ENCODE measurements around the gene RAN. TPM values are rescaled to one million over a fixed set of nuclear protein-coding genes. Genes with fewer than 3 reads are reported as not detected.
A peak's percentile ranks its signal among the peaks of the same experiment; 100 is the strongest.
"Not testable (repeated sequence)": the region's sequence is repeated elsewhere in the genome, so short reads cannot be mapped to it uniquely, and the experiment has no call there.

The RAN gene
- 983 and 1,090 TPM in 2 replicates for total RNA-seq (2014; rRNA removed; shearing (Covaris generic))

DNA sequence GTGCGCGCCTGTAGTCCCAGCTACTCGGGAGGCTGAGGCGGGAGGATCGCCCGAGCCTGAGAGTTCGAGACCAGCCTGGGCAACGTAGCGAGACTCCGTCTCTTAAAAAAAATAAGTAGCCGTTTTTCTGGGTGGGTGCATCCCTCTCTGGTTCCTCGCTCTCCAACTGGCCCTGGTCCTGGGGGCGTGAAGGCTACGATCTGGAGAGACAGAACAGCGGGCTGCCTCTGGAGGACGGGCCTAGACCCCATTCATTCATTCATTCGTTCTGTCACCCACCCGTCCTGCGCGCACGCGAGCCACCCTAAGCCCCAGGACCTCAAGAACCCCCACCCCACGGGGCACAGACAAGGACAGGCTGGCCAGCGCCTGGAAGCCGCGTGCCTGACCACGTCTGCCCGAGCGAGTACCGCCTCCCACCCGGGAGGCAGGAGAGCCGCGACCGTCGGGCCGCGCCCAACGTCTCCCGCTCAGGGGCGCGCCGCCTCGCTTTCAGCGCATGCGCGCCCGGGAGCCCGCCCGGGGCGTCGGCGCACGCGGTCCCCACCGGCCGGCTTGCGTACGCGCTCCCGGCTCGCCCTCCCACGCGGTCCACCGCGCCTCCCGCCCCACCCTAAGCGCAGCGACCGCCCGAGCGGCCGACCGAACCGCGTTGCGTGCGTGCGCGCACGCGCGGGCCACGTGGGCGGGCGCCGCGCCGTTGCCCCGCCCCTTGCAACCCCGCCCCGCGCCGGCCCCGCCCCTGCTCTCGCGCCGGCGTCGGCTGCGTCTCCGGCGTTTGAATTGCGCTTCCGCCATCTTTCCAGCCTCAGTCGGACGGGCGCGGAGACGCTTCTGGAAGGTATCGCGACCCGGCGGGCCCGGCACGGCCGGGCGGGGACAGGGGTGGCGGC is at the start of gene RAN:
RAN (plus strand) TSS at position 781 of the 893 bp plus-strand sequence. CDS start 528 bp downstream, outside the sequence.
- peak; percentile 79 for DNase-seq (ENCODE audit: low spot score)

DNA sequence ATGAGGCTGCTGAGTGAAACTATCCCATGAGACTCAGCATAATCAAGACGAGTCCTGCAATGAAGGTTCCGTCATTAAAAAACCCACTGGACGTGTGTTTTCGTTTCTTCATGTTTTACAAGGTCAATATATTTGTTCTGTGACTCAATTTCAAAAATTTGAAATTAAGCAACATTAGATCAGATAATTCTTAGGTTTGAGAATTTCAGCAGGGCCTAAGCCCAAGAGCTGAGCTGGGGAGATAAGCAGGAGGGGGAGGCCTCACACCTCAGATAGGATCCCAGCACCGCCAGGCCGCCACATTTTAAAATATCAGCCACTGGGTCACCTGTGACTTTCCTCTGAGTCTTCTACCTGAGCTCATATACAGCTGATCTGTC is 46.1 kb upstream of the RAN start:
- no peak for DNase-seq (ENCODE audit: low spot score)

- peak; percentile 16 for DNase-seq (ENCODE audit: low spot score)
These were observed 45.6 kb upstream of the RAN start for GRCh38 chr12:130826151-130826801.

GRCh38 chr12:130827432-130827831 is 44.4 kb upstream of the RAN start:
- no peak for DNase-seq (ENCODE audit: low spot score)

- DNase-seq (ENCODE audit: low spot score) = no peak
These were observed 43.0 kb upstream of the RAN start for GRCh38 chr12:130828895-130829294.

DNA sequence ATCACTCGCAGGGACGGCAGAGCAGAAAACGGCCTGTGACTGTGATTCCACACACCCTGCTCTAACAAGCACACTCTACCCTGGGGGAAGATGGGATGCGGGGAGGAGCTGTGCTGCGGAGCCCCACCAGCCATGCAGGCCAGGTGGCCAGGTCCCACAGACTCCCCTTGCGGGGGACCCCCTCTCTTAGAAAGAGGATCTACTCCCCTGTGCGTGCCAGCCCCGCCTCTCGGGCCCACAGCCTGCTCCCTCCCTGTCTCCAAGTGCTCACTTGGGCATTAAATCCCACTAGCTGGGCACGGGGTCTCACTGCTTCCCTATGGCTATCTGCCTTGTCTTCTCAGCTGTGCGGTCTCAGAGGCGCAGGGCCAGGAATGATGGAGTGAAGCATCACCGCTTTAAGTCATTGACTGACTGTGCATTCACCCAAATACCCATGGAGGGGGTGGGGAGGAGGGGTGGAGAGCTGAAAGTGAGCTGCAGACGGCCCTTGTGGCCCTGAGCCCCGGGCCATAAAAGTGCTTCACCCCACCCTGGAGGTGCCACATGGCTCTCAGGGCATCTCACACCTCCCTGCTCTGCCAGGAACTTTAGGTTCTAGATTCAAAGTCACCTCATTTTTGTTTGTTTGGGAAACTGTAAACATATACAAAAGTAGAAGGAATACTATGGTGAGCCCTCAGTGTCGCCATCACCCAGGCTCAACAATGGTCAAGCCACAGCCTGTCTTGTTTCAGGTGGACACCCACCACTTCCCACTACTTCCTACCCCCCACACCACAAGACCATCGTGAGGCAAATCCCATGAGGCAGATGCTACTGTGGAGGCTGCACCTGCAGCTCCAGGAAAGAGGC is 42.2 kb upstream of the RAN start:
- no peak for DNase-seq (ENCODE audit: low spot score)

GRCh38 chr12:130830246-130830551 is 41.7 kb upstream of the RAN start:
- no peak for DNase-seq (ENCODE audit: low spot score)

DNA sequence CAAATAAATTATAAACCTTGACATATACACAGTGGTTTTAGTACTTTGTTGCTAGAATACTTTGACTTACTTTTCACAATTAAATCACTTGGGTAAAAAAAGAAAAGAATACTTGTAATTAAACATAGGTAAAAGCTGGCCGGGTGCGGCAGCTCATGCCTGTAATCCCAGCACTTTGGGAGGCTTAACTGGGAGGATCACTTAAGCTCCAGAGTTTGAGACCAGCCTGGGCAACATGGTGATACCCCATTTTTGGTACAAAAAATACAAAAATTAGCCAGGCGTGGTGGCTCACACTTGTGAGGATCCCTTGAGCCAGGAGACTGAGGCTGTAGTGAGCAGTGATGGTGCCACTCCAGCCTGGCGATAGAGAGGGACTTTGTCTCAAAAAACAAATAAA is 40.6 kb upstream of the RAN start:
- no peak for DNase-seq (ENCODE audit: low spot score)

DNA sequence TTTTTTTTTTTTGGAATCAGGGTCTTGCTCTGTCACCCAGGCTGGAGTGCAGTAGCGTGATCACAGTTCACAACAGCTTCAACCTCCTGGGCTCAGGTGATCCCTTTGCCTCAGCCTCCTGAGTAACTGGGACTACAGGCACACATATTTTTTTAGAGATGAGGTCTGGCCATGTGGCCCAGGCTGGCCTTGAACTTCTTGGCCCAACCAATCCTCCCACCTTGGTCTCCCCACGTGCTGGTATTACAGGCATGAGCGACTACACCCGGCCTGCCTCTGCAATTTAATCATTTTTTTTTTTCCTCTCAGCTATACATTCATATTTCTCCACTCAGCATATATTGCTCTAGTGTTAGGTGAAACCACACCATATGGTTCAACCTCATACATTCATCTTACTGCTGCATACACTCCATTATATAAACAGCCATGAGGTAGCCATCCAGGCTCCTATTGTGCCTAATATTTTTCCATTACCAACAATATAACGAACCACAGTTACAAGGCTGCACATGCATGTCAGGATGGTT is 39.9 kb upstream of the RAN start:
- no peak for DNase-seq (ENCODE audit: low spot score)

- DNase-seq (ENCODE audit: low spot score) = no peak
These were observed 39.2 kb upstream of the RAN start for GRCh38 chr12:130832561-130833209.

DNA sequence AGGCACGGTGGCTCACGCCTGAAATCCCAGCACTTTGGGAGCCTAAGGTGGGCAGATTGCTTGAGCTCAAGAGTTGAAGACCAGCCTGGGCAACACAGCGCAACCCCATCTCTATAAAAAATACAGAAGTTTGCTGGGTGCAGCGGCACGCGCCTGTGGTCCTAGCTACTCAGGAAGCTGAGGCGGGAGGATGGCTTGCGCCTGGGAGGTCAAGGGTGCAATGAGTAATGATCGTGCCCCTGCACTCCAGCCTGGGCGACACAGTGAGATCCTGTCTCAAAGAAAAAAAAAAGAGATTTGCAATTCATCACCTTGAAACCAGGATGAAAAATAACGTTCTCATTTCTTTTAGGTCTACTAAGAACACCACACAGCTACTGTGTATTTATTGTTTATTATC is 36.9 kb upstream of the RAN start:
- DNase-seq (ENCODE audit: low spot score) = no peak

DNA sequence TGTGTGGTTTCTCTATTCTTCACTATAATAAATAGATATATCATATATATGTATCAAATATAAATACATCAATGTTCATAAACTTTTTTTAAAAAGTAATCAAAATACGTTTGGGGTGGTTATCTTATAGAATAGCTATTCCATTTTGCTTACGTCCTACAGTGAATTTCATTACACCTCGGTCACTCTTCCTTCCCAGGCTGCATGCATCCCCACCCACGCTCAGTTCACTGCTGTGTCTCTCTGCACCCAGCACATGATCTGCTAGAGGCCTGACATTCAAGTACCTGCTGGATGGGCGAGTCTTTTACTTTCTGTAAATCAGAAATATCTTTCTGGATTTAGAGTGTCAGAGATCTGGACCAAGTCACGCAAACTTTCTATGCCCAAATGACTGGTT is 36.4 kb upstream of the RAN start:
- no peak for DNase-seq (ENCODE audit: low spot score)

DNA sequence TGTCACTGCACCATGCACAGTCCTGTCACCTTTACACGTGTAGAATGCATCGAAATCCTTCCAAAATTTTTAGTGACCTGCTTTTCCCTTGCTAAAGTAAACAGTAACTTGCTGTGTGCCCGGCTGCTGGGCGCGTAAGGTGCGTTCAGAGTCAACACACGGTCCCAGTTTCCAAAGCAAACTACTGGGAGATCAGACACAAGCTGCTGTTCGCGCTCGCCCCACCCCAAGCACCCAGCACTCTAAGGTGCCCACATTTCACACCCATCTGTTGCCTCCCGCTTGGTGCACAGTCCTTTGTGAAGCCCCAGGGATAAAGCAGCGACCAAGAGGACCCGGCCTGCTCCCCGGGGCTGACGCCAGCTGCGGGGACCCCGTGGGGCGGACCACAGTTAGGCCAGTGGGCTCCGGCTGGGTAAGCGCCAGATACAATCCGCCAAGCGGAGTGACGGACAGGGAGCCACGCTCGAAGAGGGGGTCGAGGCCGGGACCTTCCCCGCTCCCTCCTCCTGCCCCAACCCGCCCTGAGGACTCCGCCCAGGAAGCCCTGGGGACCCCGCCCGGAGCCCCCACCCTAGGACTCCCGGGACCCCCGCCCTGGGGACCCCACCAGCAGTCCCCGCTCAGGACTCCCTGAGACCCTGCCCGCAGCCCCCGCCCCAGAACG is 33.4 kb upstream of the RAN start:
- no peak for DNase-seq (ENCODE audit: low spot score)

DNA sequence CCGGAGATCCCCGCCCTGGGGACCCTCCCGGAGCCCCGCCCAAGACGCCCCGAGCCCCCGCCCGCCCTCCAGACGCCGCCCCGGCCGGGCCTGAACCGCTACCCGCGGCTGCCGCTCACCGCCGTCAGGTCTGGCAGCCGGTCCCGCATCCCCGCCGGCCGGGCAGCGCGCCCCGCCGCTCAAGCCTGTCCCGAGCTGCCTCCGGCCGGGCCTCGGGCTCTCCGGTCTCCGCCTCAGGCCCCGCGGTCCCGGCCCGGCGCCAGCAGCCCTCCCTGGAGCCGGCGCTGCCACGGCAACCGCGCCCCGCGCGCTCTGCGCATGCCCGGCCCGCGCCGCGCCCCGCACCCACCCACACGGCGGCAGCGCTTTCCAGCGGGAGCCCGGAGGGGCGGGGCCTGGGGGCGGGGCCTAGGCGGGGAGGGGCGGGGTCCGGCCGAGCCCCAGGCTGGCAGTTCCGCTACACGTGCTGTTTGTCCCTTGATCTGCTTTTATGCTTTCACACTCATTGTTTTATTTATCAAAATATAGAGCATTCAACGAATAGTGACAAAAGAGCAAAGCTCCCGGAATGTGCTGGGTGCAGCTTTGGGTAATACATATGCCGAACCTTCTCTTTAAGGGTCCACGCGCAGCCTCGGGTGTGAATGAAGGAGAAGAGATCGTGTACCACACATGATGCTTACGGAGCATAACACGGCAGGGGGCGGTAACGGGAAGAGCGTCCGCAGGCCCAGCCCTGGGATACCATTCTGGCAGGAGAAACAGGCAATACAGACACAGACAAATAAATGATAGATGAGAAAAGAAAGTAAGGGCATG is 32.7 kb upstream of the RAN start, which contains the start of gene STX2:
STX2 (minus strand) TSS at position 300 of the 819 bp plus-strand sequence; CDS start at position 149, 151 bp downstream.
- peak; percentile 79 for DNase-seq (ENCODE audit: low spot score)

DNA sequence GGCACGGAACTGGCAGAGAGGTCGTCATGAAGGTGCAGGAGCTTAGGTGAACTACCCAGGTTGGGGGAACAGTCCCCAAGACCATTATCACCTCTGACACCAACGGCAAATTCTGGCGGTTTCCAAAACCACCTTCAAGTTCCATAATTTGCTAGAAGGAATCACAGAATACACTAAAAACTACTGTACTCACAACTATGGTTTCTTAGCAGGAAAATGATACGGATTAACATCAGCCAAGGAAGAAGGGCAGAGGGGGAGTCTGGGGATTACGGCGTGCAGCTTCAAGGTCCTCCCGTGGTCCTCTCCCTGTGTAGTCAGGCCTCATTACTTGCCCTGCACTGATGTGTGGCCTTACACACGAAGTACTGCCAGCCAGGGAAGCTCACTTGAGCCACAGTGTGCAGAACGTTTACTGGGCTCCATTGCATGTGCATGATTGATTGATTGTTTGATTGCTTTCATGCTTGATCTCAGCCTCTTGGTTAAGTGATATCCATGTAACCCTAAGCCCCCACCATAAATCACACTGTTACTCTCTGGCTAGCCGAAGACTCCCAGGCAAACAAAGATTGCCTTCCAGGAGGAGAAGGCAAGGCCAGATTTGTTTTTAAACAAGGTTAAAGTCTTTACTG is 32.0 kb upstream of the RAN start:
- no peak for DNase-seq (ENCODE audit: low spot score)

GRCh38 chr12:130846369-130846768 is 25.5 kb upstream of the RAN start:
- no peak for DNase-seq (ENCODE audit: low spot score)

- no peak for DNase-seq (ENCODE audit: low spot score)
These were observed 24.8 kb upstream of the RAN start for GRCh38 chr12:130847112-130847511.

DNA sequence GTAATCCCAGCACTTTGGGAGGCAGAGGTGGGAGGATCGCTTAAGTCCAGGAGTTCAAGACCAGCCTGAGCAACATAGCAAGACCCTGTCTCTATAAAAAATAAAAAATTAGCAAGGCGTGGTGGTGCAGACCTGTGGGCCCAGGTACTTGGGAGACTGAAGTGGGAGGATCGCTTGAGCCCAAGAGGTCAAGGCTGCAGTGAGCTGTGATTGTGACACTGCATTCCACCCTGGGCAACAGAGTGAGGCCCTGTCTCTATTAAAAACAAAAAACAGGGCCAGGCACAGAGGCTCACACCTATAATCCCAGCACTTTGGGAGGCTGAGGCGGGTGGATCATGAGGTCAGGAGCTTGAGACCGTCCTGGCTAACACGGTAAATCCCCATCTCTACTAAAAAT is 23.8 kb upstream of the RAN start:
- not testable (repeated sequence) for DNase-seq (ENCODE audit: low spot score)

- not testable (repeated sequence) for DNase-seq (ENCODE audit: low spot score)
These were observed 23.0 kb upstream of the RAN start for GRCh38 chr12:130848785-130849305.
